Nephron progenitor cell (in vitro differentiated cells): Measurements from ENCODE around the gene ACBD6.
A peak's percentile ranks its signal among the peaks of the same experiment; 100 is the strongest.
"Not testable (repeated sequence)": the region's sequence is repeated elsewhere in the genome, so short reads cannot be mapped to it uniquely, and the experiment has no call there.

Experiments
- DNase-seq: peaks from one replicate; pipeline ENCODE4 v3.0.0; 2021
- H3K27ac Mint-ChIP-seq: 2 replicates; pipeline ENCODE4 v1.8.0; 2021; ENCODE audit warnings: mild to moderate bottlenecking, moderate library complexity, mixed read lengths
- H3K27me3 Mint-ChIP-seq: 2 replicates; pipeline ENCODE4 v1.8.0; 2021; ENCODE audit warnings: mild to moderate bottlenecking, low read depth, mixed read lengths; ENCODE audit not compliant: poor library complexity
- H3K36me3 Mint-ChIP-seq: 2 replicates; pipeline ENCODE4 v1.8.0; 2021; ENCODE audit warnings: low read depth, mixed read lengths
- H3K4me1 Mint-ChIP-seq: 2 replicates; pipeline ENCODE4 v1.8.0; 2021; ENCODE audit warnings: mixed read lengths
- H3K4me3 Mint-ChIP-seq: 2 replicates; pipeline ENCODE4 v1.8.0; 2021; ENCODE audit warnings: mild to moderate bottlenecking, moderate library complexity, mixed read lengths
- H3K9me3 Mint-ChIP-seq: 2 replicates; pipeline ENCODE4 v1.8.0; 2021; ENCODE audit warnings: mild to moderate bottlenecking, moderate library complexity, mixed read lengths
- CTCF ChIP-seq: fragments of 200-600 bp; sonication (generic); IDR thresholded peaks from 2 replicates; pipeline ENCODE4 v1.5.0; 2021; ENCODE audit warnings: antibody characterized with exemption

The ACBD6 gene

GRCh38 chr1:180502361-180503279 is at the start of gene ACBD6:
Gene ACBD6, minus strand, starts transcription at chr1:180502577. Its CDS starts 311 bp downstream, at chr1:180502266.
- Mint-ChIP-seq H3K4me3 (peak within 1 kb of the TSS; percentile 98), H3K27ac (peak within 1 kb of the TSS; percentile 95), H3K27me3 (no peaks in the 10 kb centered on the region), H3K36me3 (peaks cover 14% of the 10 kb centered on the region), H3K9me3 (peaks cover 5% of the 10 kb centered on the region), H3K4me1 (peaks cover 32% of the 10 kb centered on the region)
- DNase-seq, result peak; percentile 88
- TF ChIP-seq CTCF, result no peak

DNA sequence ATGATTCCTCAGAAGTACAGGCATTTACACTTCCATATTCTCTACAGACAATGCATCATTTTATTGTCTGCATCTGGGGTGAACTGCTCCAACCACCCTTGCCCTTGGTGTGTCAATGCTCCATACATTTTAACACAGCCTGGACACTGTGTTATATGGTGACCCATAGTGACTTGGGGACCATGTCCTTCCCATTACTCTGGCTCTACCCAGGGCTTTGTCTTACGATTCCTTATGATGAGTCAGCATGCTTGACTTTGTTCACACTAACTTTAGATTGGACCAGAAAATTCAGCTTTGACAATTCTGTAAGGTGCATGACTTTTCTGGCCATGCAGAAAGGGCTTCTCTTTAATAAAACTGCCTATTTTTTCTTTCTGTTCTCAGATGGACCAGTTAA is 49.6 kb upstream of the ACBD6 start:
- Mint-ChIP-seq H3K36me3 (no peaks in the 10 kb centered on the region), H3K9me3 (no peaks in the 10 kb centered on the region), H3K27me3 (peaks cover 10% of the 10 kb centered on the region), H3K27ac (no peak overlapping the region), H3K4me1 (peaks cover 6% of the 10 kb centered on the region), H3K4me3 (no peak overlapping the region)
- no peak for DNase-seq
- no peak for TF ChIP-seq CTCF

DNA sequence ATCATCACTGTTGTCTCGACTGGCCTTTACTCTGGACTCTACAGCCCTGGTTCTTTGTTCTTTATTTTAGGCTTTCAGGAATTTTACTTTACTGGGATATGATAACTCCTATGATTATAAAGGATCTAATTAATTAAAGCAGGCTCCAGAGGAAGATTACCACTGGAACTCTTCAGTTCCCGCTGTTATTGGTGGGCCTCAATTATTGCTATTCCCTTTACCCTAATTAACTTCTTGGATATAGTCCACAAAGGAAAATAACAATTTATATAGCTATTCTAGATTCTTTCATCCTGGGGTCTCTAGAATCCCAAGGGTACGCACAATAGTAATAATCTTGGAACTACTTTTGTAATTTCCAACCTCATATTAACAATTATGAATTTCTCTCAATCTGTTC is 47.9 kb upstream of the ACBD6 start:
- Mint-ChIP-seq H3K9me3 (no peaks in the 10 kb centered on the region), H3K27ac (no peak overlapping the region), H3K4me3 (no peak overlapping the region), H3K36me3 (no peaks in the 10 kb centered on the region), H3K27me3 (peaks cover 6% of the 10 kb centered on the region), H3K4me1 (peaks cover 6% of the 10 kb centered on the region)
- no peak for DNase-seq
- TF ChIP-seq CTCF, result no peak

- H3K36me3 Mint-ChIP-seq, H3K9me3 Mint-ChIP-seq, DNase-seq, H3K27ac Mint-ChIP-seq, H3K27me3 Mint-ChIP-seq, H3K4me3 Mint-ChIP-seq, H3K4me1 Mint-ChIP-seq: not testable (repeated sequence)
Measured at GRCh38 chr1:180549770-180550169, 47.4 kb upstream of the ACBD6 start.

- peak overlapping the region; percentile 68 for H3K27ac Mint-ChIP-seq
- no peak for DNase-seq
- H3K4me3 Mint-ChIP-seq, result no peak overlapping the region
- peaks cover 2% of the 10 kb centered on the region for H3K27me3 Mint-ChIP-seq
- TF ChIP-seq CTCF, result no peak
- H3K9me3 Mint-ChIP-seq, result no peaks in the 10 kb centered on the region
- peaks cover 6% of the 10 kb centered on the region for H3K4me1 Mint-ChIP-seq
- no peaks in the 10 kb centered on the region for H3K36me3 Mint-ChIP-seq
Measured at GRCh38 chr1:180548686-180549317, 46.4 kb upstream of the ACBD6 start.

DNA sequence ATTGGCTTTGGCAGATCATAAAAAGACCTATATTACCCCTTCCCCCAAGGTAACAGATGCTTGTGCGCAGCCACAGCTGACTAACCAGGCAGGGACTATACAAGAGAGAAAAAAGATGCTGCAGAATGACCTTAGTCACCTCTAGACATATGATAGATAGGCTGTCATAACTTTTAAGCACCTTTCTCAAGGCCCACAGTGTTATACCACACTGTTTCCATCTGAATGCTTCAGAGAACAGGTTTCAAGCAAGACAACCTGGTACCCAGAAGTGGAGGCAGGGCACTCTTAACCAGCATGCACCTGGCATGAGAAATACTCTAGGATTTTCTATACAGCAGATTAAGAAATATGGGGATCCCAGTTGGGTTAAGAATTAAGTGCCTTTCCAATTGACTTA is 43.6 kb upstream of the ACBD6 start:
- Mint-ChIP-seq H3K9me3 (no peaks in the 10 kb centered on the region), H3K27me3 (peaks cover 7% of the 10 kb centered on the region), H3K27ac (no peak overlapping the region)

More for the DNA sequence above, 43.6 kb upstream of the ACBD6 start:
- no peak for DNase-seq
- peaks cover 24% of the 10 kb centered on the region for H3K4me1 Mint-ChIP-seq
- H3K4me3 Mint-ChIP-seq, result no peak overlapping the region
- no peaks in the 10 kb centered on the region for H3K36me3 Mint-ChIP-seq
- TF ChIP-seq CTCF, result no peak
